HL-60 (cell line): ENCODE measurements around the gene LRRN4CL.

Experiments
- DNase-seq, 2 experiments: peaks; one replicate each; pipeline ENCODE4 v3.0.0-alpha.2; 2010 to 2020; ENCODE audit warnings: low read depth in 1 of 2, low spot score in 1 of 2
- H3K27ac ChIP-seq: fragments of 250-450 bp; sonication (Bioruptor Pico); replicated peaks from 2 replicates; pipeline ENCODE4 v1.5.1; 2020; ENCODE audit warnings: mild to moderate bottlenecking, moderate library complexity
- H3K27me3 ChIP-seq: fragments of 250-450 bp; sonication (Bioruptor Pico); 2 replicates; pipeline ENCODE4 v1.5.1; 2021; ENCODE audit warnings: mild to moderate bottlenecking, moderate library complexity; ENCODE audit not compliant: insufficient read depth, poor library complexity, severe bottlenecking
- H3K4me3 ChIP-seq: replicated peaks from 2 replicates; pipeline ENCODE4 v1.5.1; 2011; ENCODE audit warnings: mild to moderate bottlenecking, control low read depth, low read length; ENCODE audit not compliant: insufficient read depth
- GABPA ChIP-seq: IDR thresholded peaks from 2 replicates; pipeline ENCODE4 v1.6.1; 2012; ENCODE audit warnings: low read depth
- POLR2AphosphoS5 ChIP-seq: IDR thresholded peaks from 2 replicates; pipeline ENCODE4 v1.6.1; 2012; ENCODE audit warnings: low read depth
- SPI1 ChIP-seq: IDR thresholded peaks from 2 replicates; pipeline ENCODE4 v1.6.1; 2012; ENCODE audit warnings: low read depth, mild to moderate bottlenecking, borderline replicate concordance
- TF ChIP-seq, protein P1 (sequence below): IDR thresholded peaks from one replicate; pipeline ENCODE4 v1.5.1; 2011; ENCODE audit warnings: low read length, control low read depth, inconsistent platforms; ENCODE audit not compliant: insufficient read depth
- TF ChIP-seq, protein P2 (sequence below): IDR thresholded peaks from 2 replicates; pipeline ENCODE4 v1.6.1; 2012; ENCODE audit warnings: low read depth; ENCODE audit not compliant: insufficient replicate concordance

Gene LRRN4CL

DNA sequence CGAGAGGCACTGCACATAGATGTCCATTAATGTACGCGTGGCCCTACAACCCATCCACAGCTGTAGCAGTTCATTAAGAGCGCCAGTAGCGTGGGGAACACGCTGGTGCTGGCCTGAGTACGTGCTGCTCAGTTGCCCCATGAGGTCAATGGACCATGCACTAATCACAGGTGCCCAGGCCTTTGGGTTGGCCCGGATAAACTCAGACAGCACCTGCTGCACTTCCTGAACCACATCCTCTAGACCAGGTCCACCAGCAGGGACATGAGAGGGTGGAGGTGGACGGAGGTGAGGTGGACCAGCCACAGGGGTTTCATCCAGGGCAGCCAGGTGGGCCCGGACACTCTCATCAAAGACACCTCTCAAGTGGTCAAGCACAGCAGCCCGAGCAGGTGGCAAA is 39.8 kb downstream of the LRRN4CL start:
- Histone ChIP-seq H3K4me3 (no peak overlapping the region), H3K27me3 (no peaks in the 10 kb centered on the region), H3K27ac (no peak overlapping the region)
- TF ChIP-seq, protein P1, sequence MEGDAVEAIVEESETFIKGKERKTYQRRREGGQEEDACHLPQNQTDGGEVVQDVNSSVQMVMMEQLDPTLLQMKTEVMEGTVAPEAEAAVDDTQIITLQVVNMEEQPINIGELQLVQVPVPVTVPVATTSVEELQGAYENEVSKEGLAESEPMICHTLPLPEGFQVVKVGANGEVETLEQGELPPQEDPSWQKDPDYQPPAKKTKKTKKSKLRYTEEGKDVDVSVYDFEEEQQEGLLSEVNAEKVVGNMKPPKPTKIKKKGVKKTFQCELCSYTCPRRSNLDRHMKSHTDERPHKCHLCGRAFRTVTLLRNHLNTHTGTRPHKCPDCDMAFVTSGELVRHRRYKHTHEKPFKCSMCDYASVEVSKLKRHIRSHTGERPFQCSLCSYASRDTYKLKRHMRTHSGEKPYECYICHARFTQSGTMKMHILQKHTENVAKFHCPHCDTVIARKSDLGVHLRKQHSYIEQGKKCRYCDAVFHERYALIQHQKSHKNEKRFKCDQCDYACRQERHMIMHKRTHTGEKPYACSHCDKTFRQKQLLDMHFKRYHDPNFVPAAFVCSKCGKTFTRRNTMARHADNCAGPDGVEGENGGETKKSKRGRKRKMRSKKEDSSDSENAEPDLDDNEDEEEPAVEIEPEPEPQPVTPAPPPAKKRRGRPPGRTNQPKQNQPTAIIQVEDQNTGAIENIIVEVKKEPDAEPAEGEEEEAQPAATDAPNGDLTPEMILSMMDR = no peak
- TF ChIP-seq GABPA (no peak), POLR2AphosphoS5 (no peak), SPI1 (no peak)
- TF ChIP-seq, protein P2, sequence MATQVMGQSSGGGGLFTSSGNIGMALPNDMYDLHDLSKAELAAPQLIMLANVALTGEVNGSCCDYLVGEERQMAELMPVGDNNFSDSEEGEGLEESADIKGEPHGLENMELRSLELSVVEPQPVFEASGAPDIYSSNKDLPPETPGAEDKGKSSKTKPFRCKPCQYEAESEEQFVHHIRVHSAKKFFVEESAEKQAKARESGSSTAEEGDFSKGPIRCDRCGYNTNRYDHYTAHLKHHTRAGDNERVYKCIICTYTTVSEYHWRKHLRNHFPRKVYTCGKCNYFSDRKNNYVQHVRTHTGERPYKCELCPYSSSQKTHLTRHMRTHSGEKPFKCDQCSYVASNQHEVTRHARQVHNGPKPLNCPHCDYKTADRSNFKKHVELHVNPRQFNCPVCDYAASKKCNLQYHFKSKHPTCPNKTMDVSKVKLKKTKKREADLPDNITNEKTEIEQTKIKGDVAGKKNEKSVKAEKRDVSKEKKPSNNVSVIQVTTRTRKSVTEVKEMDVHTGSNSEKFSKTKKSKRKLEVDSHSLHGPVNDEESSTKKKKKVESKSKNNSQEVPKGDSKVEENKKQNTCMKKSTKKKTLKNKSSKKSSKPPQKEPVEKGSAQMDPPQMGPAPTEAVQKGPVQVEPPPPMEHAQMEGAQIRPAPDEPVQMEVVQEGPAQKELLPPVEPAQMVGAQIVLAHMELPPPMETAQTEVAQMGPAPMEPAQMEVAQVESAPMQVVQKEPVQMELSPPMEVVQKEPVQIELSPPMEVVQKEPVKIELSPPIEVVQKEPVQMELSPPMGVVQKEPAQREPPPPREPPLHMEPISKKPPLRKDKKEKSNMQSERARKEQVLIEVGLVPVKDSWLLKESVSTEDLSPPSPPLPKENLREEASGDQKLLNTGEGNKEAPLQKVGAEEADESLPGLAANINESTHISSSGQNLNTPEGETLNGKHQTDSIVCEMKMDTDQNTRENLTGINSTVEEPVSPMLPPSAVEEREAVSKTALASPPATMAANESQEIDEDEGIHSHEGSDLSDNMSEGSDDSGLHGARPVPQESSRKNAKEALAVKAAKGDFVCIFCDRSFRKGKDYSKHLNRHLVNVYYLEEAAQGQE = no peak
- no peak for DNase-seq

DNA sequence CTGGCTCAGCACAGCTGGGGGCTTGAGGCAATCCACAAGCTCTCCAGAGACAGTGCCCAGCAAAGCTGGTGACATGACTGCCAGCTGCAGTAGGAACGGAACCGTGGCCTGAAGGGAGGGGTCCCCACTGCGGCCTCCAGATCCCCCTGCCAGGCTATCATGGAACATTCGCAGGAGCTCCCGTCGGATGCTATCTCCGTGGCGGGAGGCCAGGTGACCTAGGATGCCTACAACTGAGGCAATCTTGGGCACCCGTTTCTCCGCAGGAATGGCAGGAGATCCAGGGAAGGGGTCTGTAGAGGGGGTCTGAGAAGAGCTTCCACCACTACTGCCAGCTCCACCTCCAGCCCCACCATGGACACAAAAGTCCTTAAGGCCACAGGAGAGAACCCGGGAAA is 40.4 kb downstream of the LRRN4CL start:
- TF ChIP-seq GABPA = no peak
- TF ChIP-seq, protein P2 = no peak
- no peak for TF ChIP-seq POLR2AphosphoS5
- TF ChIP-seq, protein P1 = no peak
- TF ChIP-seq SPI1 = no peak
- Histone ChIP-seq H3K4me3 (no peak overlapping the region), H3K27ac (no peak overlapping the region), H3K27me3 (no peaks in the 10 kb centered on the region)
- DNase-seq = no peak

DNA sequence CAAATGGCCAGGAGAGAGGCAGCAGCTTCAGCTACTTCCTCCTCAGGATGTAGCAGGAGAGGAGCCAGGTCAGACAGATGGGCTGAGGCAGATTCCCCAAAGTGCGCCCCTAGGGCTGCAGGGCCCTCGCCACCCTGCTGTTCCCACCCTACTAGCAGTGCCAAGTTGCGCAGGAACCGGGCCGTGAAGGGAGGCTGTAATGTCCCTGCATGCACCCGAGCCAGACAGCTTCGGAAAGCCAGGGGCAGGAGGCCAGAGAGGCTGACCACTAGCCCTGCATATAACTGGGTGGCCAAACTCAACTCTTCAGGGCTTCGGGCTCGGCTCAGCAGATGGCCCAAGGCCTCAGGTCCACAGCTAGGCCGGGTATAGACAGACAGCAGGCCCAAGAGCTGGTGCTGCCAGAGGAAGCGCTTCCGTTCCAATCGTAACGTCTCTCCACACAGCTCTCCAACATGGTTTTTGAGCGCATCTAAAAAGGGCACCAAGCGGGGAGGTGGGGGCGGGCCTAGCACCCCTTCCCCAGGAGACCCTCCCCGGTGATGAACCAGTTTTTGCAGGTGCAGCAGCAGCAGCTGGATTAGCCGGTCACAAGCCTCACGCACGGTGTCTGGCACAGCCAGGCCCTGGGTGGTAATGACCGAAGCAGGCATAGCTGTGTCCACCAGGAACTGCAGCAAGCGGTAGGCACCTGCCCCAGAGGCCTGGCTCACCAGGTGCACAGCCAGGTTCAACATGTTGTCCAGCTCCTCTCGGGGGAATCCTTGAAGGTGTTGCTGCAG is 41.0 kb downstream of the LRRN4CL start:
- no peak for DNase-seq
- Histone ChIP-seq H3K27me3 (no peaks in the 10 kb centered on the region), H3K27ac (no peak overlapping the region), H3K4me3 (no peak overlapping the region)
- TF ChIP-seq GABPA = no peak
- TF ChIP-seq, protein P2 = no peak
- TF ChIP-seq POLR2AphosphoS5 = no peak
- TF ChIP-seq, protein P1 = no peak
- no peak for TF ChIP-seq SPI1
